HG02943 (cell line): ENCODE measurements around the gene ACOT11.
"Not testable (repeated sequence)": the region's sequence is repeated elsewhere in the genome, so short reads cannot be mapped to it uniquely, and the experiment has no call there.

Experiments used
- ATAC-seq: cut with Tn5 transposase; IDR thresholded peaks from one replicate; pipeline ENCODE4 v1.9.1; 2021; ENCODE audit warnings: mild to moderate bottlenecking, low read depth, moderate library complexity; ENCODE audit not compliant: unreplicated experiment

Gene ACOT11

DNA sequence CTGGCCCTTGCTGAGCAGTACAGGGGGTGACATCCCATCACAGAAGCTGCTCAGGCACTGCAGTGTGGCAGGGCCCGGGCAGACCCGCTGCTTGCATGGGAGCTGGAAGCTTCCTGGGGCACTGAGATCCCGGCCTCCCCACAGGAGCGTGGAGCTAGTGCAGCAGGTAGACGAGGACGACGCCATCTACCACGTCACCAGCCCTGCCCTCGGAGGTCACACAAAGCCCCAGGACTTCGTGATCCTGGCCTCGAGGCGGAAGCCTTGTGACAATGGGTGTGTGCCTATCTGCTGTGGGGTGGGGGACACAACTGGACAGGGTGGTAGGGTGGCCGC, 58.9 kb downstream of the ACOT11 start:
- no peak for ATAC-seq

DNA sequence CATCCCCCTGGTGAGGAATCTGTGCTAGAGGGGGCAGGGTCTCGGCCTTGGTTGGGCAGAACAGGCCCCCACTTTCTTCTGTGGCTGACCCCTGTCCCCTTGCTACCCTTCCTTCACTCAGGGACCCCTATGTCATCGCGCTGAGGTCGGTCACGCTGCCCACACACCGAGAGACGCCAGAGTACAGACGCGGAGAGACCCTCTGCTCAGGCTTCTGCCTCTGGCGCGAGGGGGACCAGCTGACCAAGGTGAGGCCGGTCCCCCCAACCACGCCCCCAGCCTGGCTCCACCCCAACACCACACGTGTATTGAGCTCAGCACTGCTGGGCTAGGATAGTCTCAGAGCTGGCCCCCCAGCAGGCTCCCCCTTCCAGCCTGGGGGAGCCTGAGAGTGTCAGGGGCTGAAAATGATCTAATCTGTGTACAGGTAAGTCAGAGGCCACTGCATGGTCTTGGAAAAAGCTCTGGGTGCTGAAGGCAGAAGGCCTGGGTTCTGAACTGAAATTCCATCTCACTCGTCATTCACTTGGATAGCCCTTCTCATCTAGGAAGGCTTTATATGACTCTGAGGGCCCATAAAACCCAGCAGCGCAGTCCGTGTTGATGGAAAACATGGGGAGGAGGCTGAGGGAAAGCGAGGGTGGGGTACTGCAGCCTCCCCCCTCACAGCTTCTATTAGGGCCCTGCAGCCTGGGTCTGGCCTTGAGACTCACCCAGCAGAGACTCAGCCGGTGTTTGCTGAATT, 60.0 kb downstream of the ACOT11 start:
- ATAC-seq, result no peak

DNA sequence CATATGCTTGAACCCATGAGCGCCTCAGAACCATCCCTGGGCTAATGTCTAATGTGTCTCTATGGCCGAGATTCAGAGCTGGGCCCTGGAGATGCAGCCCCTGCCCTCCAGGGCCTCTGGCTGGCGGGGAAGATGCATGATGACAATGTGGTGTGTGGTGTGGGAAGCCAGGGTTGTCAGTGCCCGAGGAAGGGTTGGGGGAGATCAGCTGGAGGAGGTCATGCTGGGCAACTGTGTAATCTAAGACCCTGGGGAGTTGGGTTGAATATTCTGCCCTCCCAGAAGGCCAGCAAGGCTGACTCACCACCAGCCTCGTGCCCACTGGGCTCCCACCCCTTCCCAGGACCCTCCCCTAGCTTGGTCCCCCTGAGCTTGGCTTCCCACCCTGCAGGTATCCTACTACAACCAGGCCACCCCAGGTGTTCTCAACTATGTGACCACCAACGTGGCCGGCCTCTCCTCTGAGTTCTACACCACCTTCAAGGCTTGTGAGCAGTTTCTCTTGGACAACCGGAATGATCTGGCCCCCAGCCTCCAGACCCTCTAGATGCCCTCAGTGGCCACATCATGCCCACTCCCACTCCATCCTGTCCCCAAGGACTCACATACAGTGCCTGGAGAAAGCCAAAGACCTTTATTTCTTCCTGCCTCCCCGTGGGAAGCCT, 60.7 kb downstream of the ACOT11 start:
- ATAC-seq, result no peak

DNA sequence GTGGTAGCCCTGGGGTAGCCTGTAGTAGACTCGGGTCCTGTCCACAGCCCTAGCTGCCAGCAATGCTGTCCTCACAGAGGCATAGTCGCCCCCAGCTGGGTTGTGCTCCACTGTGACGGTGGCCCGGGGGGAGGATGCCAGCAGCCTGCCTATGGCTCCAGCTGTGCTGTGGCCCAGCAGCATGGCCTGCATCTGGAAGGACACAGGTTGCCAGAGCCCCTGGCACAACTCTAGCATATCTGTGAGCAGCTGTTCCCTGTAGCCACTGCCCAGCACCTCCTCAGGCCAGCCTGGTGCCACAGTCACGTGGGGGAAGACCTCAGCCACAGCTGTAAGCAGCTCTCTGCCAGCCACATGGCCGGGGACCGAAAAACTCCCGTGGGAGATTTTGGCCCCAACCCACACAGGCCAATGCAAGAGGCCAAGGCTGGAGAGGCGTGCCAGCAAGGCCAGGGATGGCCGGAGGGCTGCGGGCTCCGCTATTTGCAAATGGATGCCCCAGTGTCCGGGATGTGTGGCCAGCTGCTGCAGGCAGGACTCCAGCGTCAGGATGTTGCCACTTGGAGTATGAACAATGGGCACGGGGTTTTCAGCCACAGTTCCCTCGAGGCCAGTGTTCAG, 61.4 kb downstream of the ACOT11 start:
- ATAC-seq, result no peak

DNA sequence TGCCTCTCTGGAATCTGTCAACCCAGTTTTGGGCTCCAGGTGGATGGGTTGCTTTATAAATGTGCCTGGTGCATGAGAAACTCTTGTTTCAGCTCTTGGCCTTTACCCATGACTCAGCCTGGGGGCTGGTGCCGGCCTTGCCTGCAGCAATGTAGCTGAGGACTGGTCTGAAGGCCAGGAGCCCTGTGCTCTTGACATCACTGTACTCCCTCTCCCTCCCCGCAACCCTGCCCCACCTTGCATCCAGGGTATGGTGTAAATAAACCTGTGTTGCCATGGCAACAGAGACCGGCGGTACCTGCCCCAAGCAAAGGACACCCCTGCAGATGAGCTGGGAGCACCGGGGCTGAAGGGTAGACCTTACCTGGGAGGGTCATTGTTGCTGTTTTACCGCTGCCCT, 62.0 kb downstream of the ACOT11 start:
- no peak for ATAC-seq

DNA sequence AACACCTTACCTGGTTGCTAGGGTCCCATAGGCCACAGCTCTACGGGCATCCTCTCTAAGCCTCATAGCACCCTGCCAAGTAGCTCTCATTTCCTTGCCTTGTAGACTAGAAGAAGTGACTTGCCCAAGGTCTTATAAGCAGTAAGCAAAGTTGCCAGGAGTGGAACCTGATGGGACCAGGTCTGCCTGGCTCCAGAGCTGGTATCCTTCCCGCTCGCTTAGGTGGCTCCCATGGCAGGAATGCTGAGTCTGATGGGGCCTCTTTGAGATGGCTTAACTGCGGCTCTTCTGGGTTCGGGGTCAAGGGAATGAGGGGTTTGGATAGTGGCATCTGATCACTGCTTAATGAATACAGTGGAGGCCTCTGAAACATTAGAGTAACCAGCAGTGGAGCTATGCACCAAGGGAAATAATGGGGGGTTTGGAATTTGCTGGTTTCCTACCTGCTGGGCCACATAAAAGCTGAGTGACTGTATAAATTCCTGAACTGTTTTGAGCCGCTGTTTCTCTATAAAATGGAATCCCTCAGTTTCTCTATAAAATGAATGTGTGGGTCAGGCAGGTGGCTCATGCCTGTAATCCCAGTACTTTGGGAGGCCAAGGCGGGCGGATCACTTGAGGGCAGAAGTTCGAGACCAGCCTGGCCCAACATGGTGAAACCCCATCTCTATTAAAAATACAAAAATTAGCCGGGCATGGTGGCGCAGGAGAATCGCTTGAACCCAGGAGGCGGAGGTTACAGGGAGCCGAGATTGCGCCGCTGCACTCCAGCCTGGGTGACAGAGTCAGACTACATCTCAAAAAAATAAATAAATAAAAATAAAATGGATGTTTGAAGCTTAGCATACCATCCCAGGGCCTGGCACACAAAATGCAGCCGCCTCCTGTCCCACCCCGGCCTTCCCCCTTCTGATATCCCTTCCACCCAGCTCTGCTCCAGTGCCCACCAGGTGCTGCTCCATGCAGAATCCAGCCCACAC, 62.9 kb downstream of the ACOT11 start:
- no peak for ATAC-seq

DNA sequence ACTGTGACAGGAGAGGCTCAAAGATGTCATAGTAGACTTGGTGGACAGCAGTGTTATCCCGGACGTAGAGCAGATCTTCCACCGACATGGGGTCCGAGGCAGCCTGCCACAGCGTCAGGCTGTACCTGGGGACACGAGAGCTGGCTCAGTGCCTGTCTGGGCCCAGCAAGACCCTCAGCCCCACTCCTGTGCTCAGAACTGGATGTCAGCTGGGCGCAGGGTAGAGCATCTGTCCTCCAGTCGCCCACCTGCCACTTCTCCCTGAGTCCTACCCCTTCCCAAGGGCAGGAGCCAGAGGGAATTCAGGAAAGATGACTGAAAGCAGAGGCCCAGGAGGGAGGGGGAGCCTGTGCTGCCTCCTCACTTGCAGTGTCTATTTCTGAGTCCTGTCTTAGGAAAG, 63.6 kb downstream of the ACOT11 start:
- no peak for ATAC-seq

DNA sequence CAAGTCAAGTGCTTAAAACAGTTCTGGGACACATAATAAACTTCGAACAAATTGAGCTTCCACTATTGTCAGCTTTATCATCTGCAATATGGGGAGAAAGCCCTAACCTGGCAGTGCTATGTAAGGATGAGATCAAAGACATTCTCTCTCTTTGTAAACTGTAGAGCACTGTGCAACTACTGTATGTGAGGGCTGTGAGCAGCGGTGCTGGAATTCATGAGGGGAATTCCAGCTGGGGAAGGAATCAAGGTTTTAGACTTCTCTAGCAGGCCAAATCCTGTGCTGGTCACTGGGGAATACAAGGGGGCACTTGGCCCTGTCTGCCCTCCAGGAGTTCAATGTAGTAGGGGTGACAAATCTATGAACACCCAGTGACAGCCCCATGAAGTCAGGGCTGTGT, 66.0 kb downstream of the ACOT11 start:
- ATAC-seq, result no peak

DNA sequence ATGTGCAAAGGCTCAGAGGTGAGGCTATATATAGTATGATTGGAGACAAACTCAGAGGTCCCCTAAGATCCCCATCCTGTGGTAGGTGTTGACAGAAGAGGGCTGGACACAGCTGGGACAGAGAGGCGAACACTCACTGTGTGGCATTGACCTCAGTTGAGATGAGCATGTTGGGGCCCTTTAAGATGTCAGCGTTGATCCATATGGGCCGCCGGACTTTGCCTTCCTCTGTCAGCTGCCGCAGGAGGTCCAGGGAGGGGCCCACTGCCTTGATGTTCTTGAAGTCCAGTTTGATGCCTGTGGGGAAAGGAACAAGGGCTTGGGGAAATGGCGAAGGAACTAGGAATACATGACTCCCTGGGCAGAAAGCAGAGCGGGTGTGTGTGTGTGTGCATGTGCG, 66.5 kb downstream of the ACOT11 start:
- ATAC-seq, result no peak

DNA sequence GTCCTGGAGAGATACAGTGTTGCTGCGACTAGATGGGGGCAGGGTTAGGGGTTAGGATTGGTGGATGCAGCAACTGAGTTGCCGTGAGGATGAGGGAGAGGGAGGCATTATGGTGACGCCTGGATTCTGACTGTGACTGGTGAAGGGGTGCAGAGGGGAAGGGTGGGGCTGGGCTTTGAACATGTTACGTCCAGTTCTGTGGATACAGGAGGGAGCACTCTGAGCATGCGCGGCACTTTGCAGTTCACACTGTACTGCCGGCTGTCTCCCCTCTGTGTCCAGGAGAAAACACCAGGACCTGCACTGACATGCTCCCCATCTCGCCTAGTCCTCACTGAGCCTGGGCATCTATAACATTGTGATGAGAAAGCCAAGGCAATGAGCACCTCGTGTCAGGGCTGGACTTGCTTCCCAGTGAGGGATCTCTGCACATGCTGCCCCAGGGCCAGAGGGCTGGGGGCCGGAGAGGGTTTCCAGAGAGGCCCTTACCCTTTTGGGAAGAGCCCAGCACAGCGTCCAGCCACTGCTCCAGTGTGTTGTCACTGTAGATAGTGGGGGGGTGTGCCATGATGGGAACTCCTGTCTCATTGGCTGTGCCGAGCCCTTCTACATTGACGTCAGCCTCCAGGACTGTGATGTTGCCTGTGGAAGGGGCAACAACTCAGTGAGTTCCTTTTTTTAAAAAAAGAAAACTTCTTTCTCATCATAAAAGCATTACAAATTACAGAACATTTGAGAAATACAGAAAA, 67.7 kb downstream of the ACOT11 start:
- ATAC-seq, result no peak

DNA sequence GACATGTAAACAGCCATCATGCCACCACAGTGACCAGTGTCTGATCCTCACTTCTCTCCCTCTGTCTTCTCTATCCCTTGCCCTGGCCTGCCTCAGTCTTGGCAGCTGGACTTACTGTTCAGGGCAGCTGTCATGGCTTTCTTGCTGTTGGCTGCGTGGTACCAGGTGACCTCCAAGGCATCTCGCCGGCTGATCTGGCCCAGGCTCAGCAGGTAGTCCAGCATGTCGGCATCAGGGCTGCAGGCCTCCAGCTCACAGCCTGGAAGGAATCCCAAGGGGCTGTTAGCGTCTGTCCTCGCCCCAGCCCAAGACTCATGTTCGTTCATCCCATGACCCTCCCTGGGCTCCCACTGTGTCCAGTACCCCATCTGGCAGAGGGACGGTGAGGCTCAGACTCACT, 71.7 kb downstream of the ACOT11 start:
- ATAC-seq, result no peak

DNA sequence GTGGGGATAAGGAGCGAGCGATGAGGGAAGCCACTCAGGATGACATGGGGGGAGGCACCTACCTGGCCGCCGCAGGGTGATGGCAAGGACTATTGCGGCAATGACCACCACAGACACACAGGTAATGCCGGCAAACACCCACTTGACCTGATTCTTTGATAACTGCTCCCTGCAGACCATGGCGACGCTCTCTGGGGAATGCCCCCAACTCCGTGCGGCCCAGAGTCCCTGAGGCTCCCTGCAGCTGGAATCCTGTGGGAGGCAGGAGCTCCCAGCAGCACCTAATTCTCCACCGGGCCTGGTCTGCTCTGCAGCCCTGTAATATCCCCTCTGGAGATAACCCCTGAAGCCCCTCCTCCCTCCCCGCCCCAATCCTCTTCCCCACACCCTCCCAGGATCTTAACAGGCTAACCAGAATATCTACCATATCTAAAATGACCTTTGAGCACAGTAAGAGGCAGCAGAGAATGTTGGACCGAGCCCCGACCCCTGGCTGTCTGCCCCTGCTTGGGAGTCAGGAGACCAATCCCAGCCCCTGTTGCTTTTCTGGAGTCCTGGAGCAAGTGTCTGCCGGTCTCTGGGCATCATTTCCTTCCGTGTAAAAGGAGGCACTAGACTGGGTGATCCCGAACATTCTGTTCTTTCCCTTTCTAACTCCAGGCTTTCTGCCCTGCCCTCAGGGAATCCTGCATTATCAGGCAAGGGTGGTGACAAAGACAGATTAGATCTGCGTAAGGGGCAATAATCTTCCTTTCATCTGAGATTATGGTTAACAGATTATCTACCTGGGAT, 75.4 kb downstream of the ACOT11 start, which contains the start of gene FAM151A:
FAM151A (minus strand) TSS at position 310 of the 792 bp plus-strand sequence; CDS start at position 180, 130 bp downstream.
- no peak for ATAC-seq

DNA sequence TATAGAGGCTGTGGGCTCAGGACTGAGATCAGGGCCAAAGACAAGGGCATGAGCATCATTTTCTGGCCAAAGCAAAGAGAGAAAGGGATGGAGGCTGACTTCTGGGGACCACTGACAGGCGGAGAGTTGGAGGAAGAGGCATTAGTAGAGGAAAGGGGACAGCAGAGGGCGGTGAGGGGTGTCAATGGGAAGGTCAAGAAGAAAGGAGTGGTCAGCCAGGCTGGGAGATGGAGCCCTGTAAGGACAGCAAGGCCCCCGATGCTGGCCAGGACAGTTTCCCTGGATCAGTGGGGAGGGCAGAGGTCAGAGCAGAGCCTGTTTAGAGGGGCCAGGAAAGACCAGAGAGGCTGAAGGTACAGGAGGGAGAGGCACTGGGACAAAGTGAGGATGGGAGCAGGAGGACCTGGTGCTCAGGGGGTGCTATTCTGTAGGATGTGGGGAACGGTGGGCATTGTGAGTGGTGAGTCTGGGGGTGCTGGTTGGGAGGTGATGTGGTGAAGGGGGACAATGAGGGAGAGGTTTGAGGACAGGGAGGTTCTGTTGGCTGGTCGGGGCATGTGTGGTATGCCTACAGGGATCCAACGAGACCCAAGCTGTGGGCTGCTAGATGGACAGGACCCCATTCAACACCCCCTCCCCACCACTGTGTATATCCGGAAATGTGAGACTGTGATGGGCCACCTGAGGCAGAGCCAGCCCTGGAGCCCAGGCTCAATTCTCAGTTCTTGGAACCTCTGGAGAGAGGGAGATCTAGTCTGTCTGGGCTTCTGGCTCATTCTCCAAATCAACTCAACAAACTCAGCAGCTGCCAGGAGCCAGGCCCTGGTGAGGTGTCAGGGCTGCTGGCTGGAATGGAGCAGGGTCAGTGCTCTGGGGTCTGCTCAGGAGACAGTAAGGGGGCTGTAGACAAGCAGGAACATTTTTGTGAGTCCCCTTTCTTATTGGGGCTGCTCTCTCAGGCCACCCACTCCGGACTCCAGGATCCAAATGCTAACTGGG, 76.7 kb downstream of the ACOT11 start:
- ATAC-seq, result no peak

DNA sequence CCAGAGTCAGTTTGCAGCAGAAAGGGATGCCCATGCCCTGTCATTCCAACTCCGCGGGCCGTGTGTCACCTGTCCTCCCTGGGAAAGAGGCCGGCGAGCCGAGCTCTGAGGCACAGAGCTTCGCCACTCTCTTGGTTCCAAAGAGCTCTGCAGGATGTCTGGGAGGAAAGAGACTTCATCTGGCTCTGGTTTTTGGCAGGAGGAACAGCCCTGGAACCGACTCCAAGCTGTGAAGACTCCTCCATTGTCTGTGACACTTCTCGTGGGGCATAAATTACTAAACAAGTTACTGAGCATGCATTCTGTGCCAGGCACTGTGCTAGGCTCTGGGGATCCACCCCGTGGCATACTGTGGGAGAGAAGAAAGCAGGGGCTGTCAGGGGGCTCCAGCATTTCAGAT, 79.2 kb downstream of the ACOT11 start:
- ATAC-seq, result no peak

DNA sequence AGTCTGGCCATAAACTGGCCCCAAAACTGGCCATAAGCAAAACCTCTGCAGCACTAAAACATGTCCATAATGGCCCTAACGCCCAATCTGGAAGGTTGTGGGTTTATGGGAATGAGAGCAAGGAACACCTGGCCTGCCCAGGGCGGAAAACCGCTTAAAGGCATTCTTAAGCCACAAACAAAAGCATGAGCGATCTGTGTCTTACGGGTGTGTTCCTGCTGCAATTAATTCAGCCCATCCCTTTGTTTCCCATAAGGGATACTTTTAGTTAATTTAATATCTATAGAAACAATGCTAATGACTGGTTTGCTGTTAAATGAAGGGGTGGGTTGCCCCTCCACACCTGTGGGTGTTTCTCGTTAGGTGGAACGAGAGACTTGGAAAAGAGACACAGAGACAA, 87.8 kb downstream of the ACOT11 start:
- ATAC-seq, result not testable (repeated sequence)

DNA sequence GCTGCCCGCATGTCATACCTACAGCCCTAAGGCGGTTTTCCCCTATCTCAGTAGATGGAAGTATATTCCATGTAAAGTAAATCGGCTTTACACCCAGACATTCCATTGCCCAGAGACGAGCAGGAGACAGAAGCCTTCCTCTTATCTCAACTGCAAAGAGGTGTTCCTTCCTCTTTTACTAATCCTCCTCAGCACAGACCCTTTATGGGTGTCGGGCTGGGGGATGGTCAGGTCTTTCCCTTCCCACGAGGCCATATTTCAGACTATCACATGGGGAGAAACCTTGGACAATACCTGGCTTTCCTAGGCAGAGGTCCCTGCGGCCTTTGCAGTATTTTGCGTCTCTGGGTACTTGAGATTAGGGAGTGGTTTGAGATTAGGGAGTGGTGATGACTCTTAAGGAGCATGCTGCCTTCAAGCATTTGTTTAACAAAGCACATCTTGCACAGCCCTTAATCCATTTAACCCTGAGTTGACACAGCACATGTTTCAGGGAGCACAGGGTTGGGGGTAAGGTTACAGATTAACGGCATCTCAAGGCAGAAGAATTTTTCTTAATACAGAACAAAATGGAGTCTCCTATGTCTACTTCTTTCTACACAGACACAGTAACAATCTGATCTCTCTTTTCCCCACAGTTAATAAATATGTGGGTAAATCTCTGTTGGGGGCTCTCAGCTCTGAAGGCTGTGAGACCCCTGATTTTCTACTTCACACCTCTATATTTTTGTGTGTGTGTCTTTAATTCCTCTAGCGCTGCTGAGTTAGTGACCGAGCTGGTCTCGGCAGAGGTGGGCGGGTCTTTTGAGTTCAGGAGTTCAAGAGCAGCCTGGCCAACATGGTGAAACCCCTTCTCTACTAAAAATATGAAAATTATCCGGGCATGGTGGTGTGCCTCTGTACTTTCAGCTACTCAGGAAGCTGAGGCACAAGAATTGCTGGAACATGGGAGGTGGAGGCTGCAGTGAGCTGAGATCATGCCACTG, 88.7 kb downstream of the ACOT11 start:
- ATAC-seq, result not testable (repeated sequence)

DNA sequence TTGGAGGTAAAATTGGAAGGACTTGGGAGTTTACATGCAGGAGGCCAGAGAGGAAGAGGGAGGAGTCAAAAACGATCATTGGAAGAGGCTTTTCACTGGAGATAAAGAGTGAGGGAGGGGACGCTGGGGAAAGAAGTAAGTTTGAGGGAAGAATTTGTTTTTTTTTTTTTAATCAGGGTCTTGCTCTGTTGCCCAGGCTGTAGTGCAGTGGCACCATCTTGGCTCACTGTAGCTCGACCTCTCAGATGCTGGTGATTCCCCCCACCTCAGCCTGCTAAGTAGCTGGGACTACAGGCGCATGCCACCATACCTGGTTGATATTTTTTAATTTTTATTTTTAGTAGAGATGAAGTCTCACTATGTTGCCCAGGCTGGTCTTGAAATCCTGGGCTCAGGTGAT, 92.3 kb downstream of the ACOT11 start:
- no peak for ATAC-seq
